LoVo (cell line): ENCODE measurements around the gene RREB1.

Experiments used
- DNase-seq: peaks from one replicate; pipeline ENCODE4 v3.0.0-alpha.2; 2016; ENCODE audit warnings: low spot score

Gene RREB1

DNA sequence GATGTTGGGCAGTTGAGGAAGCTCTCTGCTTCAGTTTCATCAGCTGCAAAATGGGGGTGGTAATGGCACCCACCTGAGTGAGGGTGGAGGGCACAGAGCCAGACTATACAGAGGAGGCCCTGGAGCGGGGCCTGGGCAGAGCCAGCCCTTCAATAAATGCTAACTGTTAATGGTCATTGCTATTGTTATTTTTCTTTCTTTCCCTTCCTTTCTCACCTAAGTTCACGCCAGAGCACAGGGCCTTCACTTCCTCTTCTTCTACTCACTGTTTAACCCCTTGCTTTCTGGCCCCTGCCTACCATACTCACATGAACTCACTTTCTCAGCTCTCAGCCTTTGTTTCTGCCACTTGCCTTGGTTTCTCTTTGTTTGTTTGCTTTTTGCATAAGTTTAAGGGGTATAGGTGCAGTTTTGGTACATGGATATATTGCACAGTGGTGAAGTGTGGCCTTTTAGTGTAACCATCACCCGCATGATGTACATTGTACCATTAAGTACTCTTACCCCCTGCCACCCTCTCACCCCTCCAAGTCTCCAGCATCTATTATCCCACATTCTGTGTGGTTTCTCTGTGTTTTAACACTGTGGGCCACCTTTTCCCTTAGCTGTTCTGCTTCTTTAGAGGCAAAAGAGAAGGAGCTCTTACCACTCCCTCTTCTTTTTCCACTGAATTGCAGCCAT lies 7.5 kb upstream of the RREB1 start:
- DNase-seq = no peak

DNA sequence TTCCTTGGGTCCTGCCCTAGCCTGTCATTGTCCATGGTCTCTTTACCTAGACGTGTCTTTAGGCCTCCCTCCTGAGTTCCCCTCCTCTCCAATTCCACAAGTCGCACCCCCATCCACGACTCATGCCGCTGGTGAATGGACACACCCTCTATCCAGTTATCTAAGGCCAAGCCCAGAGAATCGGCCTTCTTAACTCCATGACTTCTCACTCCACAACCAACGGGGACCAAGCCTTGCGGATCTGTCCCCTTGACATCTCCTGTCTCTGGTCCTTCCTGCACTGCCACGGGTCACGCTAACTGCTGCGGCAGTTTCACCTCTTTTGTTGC lies 7.0 kb upstream of the RREB1 start:
- no peak for DNase-seq

DNA sequence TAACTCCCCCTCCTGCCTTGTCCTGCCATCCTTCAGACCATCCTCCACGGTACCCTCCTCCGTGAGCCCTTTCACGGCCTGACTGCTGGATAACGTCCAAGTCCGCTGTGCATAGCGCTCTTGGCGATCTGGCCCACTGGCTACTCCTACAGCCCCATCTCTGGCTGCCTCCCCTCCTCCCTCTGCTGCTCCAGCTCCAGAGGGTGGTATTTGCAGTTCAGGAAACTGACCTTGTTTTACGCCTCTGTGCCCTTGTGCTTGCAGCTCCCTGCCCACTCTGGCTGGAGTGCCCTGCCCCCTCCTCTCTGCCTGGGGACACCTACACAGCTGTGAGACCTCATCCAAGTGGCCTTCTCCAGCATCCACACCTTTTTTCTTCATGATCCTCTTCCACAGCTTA lies 6.5 kb upstream of the RREB1 start:
- DNase-seq = no peak

DNA sequence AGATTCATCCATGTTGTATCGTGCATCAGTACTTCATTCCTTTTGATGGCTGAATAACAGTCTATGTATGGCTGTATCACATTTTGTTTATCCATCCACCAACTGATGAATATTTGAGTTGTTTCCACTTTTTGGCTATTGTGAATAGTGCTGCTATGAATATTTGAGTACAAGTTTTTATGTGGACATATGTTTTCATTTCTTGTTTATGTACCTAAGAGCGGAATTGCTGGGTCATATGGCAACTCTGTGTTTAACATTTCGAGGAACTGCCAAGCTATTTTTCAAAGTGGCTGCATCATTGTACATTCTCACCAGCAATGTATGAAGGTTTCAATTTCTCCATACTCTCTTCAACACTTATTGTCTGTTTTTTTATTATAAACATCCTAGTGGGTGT lies 3.0 kb upstream of the RREB1 start:
- DNase-seq = no peak

DNA sequence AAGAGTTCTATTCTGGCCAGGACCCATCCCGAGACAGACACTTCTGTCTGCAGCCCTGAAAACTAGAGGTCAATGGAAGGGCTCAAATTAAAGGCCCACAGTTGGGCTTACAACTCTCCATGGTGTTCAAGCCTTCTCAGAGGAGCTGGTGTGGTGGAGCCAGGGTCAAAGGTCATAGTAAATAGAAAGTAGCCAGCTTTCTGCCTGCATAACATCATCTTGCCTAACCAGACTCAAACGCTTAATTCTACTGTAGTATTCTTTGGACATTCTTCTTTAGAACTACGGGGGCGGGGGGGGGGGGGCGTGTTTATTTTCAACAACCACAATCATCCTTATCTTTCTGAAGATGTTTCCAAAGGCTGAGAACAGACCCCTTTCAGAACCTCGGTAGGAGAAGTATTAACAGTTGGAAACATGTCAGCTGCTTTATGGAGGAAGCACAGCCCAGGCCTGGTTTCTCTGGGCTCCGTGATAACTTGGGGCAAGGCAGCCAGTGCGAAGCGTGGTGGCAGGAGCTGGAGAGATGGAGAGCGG lies 1.5 kb upstream of the RREB1 start:
- no peak for DNase-seq

DNA sequence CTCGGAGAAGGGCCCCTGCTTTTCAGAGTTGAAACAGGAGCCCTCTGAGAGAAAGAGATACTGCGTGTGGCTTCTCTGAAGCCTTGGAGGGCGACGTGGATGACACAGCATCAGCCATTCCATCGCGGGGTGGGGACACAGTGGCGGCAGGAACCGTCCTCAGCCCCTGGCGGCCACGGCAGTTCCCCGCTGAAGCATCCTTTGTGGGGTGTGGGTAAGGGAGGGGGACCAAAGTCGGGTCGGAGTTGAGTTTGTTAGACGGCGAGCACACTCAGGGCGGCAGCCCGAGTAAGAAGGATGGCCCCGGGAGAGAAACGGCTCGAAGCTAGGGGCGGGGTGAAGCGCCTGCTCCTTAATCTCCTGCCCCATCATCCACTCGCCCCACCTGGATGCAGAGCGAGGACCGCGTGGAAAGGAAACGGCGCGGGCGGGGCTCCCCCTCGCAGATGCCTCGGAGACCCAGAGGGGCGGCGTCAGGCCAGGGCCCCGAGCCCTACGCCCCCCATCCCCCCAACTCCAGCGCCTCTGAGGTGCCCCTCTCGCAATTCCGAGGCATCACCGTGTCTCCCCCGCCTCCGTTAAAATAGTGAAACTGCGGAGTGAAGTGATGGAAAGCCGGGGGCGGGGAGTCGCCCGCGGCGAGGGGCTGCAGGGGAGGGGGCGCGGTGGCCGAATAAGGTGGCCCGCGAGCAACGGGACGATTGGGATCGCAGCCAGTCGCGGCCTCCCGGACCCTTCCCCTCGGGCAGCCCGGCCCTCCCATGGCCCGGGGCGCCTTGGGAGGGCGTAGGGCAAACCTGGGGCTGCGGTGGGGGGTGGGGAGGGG lies 796 bp upstream of the RREB1 start:
- DNase-seq = peak; percentile 32

DNA sequence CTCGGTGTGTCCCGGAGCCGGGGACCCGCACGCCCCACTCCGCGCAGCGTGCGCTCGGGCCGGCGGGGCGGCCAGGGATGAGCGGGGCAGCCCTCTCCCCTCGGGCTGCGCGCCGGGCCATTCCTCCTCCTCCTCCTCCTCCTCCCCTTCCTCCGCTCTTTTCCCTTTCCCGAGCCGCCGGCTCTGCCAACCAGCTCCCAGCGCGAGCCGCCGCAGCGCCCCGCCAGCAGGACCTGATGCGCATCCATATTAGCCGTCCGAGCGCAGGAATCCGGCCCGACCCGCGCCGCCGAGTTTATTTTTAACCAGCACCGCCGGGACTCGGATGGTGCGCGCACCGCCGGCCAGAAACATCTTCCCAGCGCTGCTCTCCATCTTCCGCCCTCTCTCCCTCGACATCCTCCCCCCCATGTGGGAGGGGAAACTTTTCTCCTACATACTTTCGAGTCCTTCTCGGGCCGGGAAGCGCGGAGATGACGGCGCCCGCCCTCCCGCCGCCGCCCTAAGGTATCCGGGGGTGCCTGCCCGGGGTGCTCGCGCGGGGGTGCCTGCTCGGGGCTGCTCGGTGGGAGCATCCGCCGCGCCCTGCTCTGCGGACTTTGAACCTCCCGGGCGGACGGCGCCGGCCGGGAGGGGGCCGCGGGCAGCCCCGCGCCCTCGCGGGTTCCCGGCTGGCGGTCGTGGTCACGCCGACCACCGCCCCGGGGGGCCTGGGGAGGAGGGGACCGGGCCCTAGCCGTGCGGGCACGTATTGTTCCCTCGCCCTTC lies 619 bp downstream of the RREB1 start:
- peak; percentile 46 for DNase-seq

DNA sequence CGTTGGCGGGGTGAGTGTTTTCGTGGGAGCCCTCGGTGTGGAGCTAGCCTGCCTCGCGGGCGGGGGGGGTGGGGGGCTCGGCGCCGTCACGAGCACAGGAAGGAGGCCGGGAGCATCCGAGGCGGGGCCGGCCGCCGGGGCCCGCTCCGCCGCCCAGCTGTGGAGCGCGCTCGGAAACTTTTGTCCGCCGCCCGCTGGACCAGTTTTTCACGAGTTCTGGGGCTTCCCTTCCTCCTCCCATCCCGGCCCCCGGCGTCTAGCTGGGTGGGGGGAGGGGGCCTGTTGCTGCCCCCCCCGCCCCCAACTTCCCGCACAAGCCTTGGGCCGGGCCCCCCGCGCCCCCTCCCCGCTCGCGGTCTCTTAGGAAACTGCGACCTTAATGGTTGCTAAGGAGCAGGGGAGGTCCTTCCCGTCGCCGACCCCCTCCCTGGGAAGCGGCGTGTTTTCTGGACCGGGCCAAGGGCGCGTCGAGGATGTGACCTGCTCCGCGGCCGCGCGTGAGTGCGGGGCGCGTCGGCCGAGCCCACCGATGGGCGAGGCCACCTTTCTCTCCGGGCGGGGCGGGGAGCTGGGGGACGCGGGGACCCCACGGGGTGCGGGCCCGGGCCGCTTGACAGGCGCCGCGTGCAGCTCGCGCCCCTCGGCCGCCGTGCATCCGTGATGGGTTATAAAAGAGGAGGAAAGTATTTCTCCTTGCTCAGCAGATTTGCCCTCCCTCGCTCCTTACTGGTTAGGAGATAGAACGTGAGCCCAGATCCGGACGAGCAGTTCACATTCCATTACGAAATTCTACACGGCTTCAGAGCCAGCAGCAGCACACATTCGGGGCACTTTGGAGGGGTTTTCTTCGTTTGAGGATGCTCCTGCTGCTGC lies 1.4 kb downstream of the RREB1 start:
- DNase-seq = peak; percentile 58

DNA sequence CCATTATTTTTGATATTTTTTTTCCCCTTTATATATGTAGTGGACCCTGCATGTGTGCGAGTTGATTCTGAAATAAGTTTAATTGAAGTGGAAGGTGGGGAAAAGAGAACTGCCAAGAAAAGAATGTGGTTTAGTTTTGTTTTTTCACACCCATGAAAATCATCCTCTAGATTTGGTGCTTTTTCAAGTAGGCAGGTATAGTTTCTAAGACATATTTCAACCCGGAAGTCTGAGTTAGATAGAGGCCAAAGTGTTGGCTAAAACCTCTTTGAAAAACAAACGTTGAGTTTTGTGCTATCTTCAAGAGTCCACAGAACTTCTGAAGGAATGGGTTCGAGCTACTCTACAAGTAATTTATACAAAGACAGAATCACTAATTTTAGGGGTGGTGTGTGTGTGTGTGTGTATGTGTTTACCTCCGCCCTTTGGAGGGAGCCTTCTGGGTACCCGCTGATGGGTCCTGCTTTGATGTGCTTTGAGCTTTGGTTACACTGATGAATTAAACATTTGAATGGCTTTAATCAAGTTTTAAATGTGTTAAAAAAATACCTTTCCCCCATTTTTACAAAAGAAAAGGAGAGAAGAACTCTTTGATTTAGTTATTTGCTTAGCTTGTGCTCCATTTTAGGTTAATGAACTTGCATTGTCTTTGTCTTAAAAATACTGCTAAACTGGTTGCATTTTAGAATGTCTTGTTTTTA lies 2.5 kb downstream of the RREB1 start:
- no peak for DNase-seq

DNA sequence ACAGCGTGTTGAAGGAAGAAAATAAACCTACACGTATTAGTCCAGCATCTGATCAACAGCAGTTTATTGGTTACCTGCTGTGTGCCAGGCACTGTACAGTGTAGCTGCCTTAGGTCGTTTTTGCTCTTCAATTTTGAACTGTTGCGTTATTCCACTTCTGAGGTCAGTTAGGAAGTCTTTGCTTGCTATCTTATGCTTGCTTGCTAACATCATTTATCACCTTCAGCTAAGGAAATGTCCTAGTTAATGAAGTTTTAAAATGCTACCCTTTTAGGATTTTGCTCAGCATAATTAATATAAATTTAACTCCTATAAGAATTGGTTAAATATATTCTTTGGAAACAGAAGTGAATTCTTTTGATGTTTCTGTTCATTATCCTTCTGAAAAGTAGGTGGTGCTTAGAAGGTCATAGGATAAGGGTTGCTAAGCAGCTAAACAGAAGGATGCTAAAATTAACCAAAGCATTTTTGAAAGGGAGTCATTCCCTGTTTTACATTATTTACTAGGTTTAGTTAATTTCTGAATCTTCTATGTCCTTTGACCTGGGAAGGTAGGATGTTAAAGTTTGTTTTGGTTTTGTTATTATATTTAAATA lies 3.4 kb downstream of the RREB1 start:
- DNase-seq = no peak

DNA sequence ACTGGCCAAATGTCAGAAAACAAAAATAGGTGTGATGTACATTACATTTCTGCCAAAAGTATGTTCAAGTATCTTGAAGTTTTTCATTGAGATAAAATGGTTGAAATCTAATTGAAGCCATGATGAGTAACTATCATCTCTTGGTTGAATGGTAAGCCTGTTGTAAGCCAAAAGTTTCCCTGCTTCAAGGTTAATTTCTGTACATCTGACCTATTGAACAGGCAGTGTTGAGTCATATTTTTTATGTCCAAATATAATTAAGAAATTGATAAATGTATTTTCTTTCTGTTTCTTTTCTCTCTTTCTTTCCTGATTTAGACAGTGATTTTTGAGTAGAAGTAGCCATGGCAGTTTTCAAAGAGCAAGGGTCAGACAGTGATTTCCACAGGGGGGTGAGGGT lies 4.4 kb downstream of the RREB1 start:
- no peak for DNase-seq

DNA sequence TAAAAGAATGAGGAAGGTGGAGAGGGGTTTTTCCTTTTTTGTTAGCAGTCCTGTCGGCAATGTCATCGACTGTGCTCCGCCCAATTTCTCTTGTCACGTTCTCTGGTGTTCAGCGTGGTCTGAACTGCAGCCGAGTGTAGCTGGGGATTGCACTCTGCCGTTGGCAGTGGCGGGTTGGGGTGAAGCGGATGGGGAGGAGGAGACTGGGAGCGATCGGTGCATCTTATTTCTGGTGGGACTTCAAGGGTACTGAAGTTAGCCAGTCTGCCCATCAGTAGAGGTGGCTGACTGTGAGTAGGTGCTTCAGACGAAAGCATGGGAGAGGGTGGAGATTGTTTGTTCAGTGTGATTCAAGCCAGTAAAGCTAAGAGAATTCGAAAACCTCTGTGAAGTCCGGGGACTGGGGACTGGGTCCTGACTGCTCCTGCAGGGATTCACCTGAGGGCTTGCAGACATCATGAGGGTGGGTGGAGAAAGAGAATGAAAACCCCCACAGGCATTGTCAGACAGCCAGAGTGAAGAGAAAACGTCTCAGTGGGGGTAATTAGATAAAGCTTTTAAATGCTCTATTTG lies 5.1 kb downstream of the RREB1 start:
- peak; percentile 64 for DNase-seq

DNA sequence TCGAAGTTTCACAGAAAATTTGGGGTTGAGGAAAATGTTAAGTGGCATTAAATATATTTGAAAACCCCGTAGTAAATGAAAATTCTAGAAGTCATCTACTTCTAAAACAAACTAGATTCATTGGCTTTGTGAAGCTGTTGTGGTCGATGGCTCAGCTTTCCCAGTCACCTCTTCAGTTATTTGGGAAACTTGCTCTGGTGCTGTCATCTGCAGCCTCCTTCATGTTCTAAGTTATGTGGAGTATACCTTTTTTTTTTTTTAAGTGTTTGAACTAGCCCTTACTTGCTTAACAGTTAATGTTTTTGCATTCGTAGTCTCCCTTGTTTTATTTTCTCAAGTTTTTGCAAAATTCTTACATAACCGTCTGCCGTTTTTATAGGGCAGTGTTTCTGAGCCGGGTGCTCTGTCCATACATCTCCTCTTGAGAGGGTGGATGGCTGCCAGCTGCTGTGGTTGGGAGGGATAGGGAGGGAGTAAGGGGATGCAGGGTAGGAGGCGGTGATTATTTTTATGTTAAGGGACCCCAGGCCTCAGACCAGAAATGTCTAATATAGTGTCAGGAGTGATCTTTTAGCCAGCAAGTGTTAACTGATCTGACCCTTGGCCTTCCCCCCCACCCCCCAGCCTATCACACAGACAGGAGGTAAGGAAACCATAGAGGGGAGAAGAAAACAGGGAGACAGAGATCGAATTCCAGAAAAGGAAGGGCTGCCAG lies 7.1 kb downstream of the RREB1 start:
- no peak for DNase-seq

DNA sequence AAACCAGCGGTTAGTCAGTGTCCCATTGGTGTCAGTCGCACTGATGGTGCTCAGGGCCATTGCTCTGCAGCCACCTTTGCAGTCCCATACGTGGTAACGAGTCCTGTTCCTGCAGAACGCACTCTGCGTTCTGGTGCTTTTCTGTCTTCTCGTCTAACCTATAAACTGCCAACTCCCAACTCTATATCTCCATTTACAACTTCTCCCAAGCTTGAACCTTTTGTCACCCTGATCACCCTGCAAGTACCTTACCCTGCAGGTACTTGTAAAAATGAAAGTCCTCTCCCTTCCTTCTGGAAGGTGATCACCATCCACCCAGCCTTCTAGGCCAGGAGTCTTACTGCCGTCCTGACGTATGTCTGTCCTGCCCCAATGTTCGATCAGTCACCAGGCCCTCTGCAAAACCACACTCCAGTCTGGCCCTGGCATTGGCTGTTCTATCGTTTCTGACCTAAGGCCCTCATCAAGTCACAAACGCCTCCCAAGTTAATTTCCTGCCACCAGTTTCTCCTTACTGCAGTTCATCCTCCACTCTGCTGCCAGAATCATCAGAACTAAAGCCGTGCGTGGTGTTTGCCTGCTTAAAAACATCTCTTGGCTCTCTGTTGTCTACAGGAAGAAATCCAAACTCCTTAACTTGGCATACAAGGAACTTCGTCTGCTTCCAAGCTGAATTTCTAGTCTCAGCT lies 7.9 kb downstream of the RREB1 start:
- DNase-seq = no peak

DNA sequence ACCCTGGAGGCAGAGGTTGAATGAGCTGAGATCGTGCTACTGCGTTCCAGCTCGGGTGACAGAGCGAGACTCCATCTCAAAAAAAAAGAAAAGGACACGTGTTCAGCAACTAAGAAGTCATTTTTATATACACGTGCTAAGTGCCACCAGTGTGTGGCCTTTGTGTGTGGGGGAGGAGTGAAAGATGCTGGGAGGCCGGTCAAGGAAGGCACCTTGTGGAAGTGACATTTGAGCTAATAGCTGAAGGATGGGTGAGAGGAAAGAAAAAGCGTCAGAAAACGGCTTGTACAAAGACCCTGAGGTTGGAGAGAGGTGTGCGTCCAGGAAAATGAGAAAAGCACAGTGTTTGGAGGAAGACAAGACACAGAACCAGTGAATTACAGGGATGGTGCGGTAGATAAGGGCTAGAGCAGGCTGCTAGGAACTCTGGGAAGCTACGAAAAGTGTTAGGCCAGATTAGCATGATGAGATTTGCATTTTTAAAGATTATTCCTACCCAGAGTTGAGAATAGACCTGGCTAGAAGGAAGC lies 11.6 kb downstream of the RREB1 start:
- no peak for DNase-seq

DNA sequence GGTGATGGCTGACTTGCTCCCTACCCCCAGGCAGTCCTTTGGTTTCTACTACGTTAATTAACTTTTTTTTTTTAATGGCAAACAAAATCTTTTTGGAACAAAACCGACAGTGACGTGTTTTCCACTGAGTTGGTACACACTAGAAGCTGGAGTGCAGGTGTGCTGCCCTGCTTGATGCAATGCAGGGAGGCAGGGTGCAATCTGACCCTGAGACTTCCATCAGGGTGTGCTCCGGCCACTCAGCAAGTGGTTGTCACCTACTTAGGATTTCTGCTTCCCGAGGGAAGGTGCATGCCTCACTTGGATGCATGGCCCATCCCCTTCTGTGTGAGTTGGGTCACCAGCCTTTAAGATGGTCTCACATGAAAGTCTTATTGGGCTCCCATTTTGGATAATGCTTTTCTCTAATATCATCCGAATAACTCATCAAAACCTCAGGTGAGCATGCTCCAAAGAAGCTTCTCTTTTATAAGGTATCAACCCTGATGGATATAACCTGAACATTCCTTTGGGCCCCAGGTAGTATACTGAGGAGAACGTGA lies 14.0 kb downstream of the RREB1 start:
- DNase-seq = no peak

DNA sequence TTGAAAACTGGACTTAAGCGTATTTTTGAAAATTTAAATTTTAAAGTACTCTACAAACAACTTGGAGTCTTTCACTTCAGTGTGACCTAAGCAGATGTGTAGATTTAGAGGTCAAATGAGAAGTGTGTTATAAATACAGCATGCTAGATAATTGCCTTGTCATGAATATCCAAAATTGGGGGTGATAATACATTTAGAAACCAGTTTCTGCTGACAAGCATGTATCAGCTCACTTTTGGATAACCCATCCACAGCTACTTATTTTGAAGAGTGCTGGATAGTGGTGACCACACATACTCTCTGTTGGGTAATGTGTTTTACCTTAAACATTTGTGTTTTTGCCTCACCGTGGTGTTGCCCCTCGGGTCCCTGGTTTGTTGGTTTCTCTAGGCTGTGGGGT lies 14.9 kb downstream of the RREB1 start:
- no peak for DNase-seq

DNA sequence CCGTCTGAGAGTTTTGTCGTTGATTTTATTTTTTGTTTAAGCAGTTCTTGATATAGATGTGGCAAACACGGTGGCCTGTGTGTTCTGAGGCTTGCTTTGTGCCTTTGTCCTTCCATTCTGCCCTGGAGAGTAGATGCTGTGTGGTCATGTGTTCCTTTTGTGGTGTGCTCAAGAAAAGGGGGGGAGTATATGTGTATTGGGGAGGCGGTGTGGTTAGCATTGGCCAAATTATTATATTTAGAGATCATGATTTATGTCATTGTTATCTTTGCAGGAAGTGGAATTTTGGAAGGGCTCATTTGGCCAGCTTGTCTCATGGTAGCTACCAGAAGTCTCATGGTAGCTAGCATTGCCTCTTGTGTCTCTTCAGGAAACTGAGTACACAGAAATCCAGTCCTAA lies 16.4 kb downstream of the RREB1 start:
- DNase-seq = no peak

DNA sequence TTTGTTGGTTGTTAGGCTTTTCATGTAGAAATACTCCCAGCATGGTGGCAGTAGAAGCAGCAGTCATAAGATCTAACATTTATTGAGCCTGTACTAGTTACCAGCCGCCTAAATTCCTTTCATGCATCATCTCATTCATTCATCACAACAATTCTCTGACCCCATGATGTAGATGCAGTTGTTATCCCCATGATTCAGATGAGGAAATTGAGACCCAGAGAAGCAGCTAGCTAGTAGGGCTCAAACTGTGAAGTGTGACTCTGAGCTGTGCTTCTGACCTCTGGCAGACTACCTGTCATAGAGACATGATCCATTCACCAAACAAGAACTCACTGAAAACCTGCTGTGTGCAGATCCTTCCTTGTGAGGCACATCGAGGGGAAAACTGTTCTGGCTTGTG lies 16.9 kb downstream of the RREB1 start:
- no peak for DNase-seq
